GM20431 (cell line): ENCODE data around the gene TARDBP.
"Not testable (repeated sequence)": the region's sequence is repeated elsewhere in the genome, so short reads cannot be mapped to it uniquely, and the experiment has no call there.

ENCODE experiments used
- in situ Hi-C: fragments of 300-500 bp; cut with MseI, MboI; formaldehyde crosslinking; loops from one replicate; pipeline ENCODE4 v1.15.0; 2020; ENCODE audit warnings: low sequenced_read_pairs; ENCODE audit not compliant: unreplicated experiment

Gene TARDBP

DNA sequence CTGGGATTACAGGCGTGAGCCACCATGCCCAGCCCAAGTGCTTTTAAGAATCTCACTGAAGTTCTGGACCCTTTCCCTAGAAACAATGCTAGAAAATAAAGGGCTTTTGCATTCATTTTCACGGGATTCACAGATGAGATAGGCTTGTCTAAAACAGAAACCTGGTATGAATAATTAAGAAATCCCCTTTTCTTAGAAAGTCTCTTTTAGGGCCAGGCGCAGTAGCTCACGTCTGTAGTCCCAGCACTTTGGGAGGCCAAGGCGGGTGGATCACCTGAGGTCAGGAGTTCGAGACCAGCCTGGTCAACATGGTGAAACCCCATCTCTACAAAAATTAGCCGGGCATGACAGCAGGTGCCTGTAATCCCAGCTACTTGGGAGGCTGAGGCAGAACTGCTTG lies 60.9 kb downstream of the TARDBP start:
- in situ Hi-C loops: not testable (repeated sequence)
